Measurements from ENCODE around the gene SPG7. TPM values are rescaled to one million over a fixed set of nuclear protein-coding genes. Genes with fewer than 3 reads are reported as not detected.

The SPG7 gene
- polyA plus RNA-seq, 2 of the 4 experiments (the other 2 are of a cell fraction): 53.2 to 73.2 TPM

GRCh38 chr16:89512453-89512852 lies 4.2 kb downstream of the SPG7 start:
- Histone ChIP-seq H3K4me1 (peaks cover 9% of the 10 kb centered on the region; the same call in 2 of the 3 replicates), H3K4me2 (no peak overlapping the region), H3K27ac (no peak overlapping the region), H3K9me3 (no peaks in the 10 kb centered on the region), H3K4me3 (no peak overlapping the region)
- CTCF ChIA-PET: no interaction called here
- DNase-seq (ENCODE audit: low read depth in 1 of 2, low spot score in 1 of 2) (no peak), ATAC-seq (no peak), FAIRE-seq (no peak)
- 91% methylated on average over 9 of the region's 9 CpGs for WGBS (ENCODE audit: missing lambda C conversion rate)
- POLR2A ChIA-PET: no interaction called here
- no peak for TF ChIP-seq SREBF2 (IDR thresholded peaks at IDR 0.05)
- no peak for TF ChIP-seq MAX (IDR thresholded peaks at IDR 0.05)
- TF ChIP-seq BHLHE40 (IDR thresholded peaks at IDR 0.05; ENCODE audit: low read depth, low read length): no peak
- TF ChIP-seq CHD2 (IDR thresholded peaks at IDR 0.05; ENCODE audit: low read length, partially characterized antibody): no peak

- no peak overlapping the region for H3K4me2 ChIP-seq
- FAIRE-seq (no peak), DNase-seq (ENCODE audit: low read depth in 1 of 2, low spot score in 1 of 2) (no peak), ATAC-seq (no peak; a peak in 1 of 6 replicates)
- H3K4me1 ChIP-seq: no peaks in the 10 kb centered on the region
- WGBS (ENCODE audit: missing lambda C conversion rate): 57% methylated on average over 5 of the region's 9 CpGs
- CTCF ChIA-PET: interaction anchor here (0.6 to 1.3 kb wide), 3 partner anchors 8 to 40 kb away, joined by 3 to 4 read pairs (median 3); no protein-coding TSS in a partner anchor
- TF ChIP-seq JUN (IDR thresholded peaks at IDR 0.05) (no peak), FOSL2 (IDR thresholded peaks at IDR 0.05) (no peak), FOSL2 (CRISPR knock-in tag; IDR thresholded peaks at IDR 0.05) (no peak), MAFK (IDR thresholded peaks at IDR 0.05; ENCODE audit: partially characterized antibody) (no peak), ZFP36 (IDR thresholded peaks at IDR 0.05; ENCODE audit: borderline replicate concordance, partially characterized antibody) (no peak), USF2 (IDR thresholded peaks at IDR 0.05) (no peak), NPAS2 (CRISPR knock-in tag; IDR thresholded peaks at IDR 0.05; ENCODE audit: borderline replicate concordance) (no peak), EP300 (IDR thresholded peaks at IDR 0.05) (no peak), KDM5A (IDR thresholded peaks at IDR 0.05) (no peak)
- POLR2A ChIA-PET: no interaction called here
- no peak overlapping the region for H3K4me3 ChIP-seq
- no peak overlapping the region for H3K27ac ChIP-seq
- H3K9me3 ChIP-seq: no peaks in the 10 kb centered on the region
Measured at GRCh38 chr16:89517128-89517527, 8.9 kb downstream of the SPG7 start.

- 94% methylated on average over 14 of the region's 15 CpGs for WGBS (ENCODE audit: missing lambda C conversion rate)
- CTCF ChIA-PET: interaction anchor here (0.9 to 1.1 kb wide), 2 partner anchors 9 to 25 kb away, joined by 3 read pairs; no protein-coding TSS in a partner anchor
- no peaks in the 10 kb centered on the region for H3K4me1 ChIP-seq
- no peak for DNase-seq (ENCODE audit: low read depth in 1 of 2, low spot score in 1 of 2)
- TF ChIP-seq RAD21 (conservative IDR thresholded peaks at IDR 0.05 in 1 of 2, IDR thresholded peaks at IDR 0.05 in 1 of 2) (no peak), MAZ (IDR thresholded peaks at IDR 0.05; ENCODE audit: borderline replicate concordance, low read depth, low read length) (no peak), PHF8 (IDR thresholded peaks at IDR 0.05; ENCODE audit: borderline replicate concordance, low read depth) (no peak), RCOR1 (IDR thresholded peaks at IDR 0.05; ENCODE audit: low read depth, low read length) (no peak), RFX5 (IDR thresholded peaks at IDR 0.05) (no peak), KDM5A (IDR thresholded peaks at IDR 0.05) (no peak), USF2 (IDR thresholded peaks at IDR 0.05) (no peak), E2F6 (IDR thresholded peaks at IDR 0.05; ENCODE audit: borderline replicate concordance, low read depth) (no peak), EHF (CRISPR knock-in tag; IDR thresholded peaks at IDR 0.05) (no peak), HOXB5 (CRISPR knock-in tag; IDR thresholded peaks at IDR 0.05) (no peak), GATA3 (IDR thresholded peaks at IDR 0.05; ENCODE audit: borderline replicate concordance) (no peak), MAX (IDR thresholded peaks at IDR 0.05) (no peak), HDAC2 (IDR thresholded peaks at IDR 0.05) (no peak), ATOH8 (CRISPR knock-in tag; IDR thresholded peaks at IDR 0.05; ENCODE audit: low read depth) (no peak), HOXB13 (CRISPR knock-in tag; IDR thresholded peaks at IDR 0.05; ENCODE audit: low read depth) (no peak), BCL3 (IDR thresholded peaks at IDR 0.05) (no peak), POLR2AphosphoS2 (conservative IDR thresholded peaks at IDR 0.05; ENCODE audit: low read length) (no peak), CBX2 (IDR thresholded peaks at IDR 0.05; ENCODE audit: borderline replicate concordance, low read depth) (no peak)
- FAIRE-seq: no peak
- H3K27ac ChIP-seq: no peak overlapping the region
- no peak for ATAC-seq
- no peak overlapping the region for H3K4me2 ChIP-seq
- H3K4me3 ChIP-seq: no peak overlapping the region
- POLR2A ChIA-PET: interaction anchor here (2.0 kb wide), 1 partner anchor 12 kb away, joined by 4 read pairs; the partner anchor contains the start of gene SPG7
- no peaks in the 10 kb centered on the region for H3K9me3 ChIP-seq
Measured at GRCh38 chr16:89519881-89520280, 11.7 kb downstream of the SPG7 start.
